Measurements from ENCODE around the gene ZNF106.

DNA sequence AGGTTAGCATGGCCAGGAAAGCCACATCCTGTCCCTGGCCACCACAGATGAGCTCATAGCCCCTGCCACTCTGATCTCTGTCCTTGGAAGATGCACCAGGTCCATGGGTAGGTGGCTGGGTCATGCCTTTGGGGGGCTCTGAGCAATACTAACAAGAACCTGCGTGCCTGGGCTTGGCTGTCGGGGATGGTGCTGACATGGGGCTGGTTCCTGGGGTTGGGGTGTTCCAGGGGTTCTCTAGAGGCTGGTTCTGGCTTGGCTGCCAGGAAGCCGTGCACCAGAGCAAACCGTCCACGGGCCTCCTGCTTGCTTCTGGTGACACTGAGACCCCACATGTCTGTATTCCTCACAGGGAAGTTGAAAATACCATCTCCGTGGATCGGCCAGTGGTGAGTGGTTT is 87.6 kb downstream of the ZNF106 start:
- TF ChIP-seq, protein P1, sequence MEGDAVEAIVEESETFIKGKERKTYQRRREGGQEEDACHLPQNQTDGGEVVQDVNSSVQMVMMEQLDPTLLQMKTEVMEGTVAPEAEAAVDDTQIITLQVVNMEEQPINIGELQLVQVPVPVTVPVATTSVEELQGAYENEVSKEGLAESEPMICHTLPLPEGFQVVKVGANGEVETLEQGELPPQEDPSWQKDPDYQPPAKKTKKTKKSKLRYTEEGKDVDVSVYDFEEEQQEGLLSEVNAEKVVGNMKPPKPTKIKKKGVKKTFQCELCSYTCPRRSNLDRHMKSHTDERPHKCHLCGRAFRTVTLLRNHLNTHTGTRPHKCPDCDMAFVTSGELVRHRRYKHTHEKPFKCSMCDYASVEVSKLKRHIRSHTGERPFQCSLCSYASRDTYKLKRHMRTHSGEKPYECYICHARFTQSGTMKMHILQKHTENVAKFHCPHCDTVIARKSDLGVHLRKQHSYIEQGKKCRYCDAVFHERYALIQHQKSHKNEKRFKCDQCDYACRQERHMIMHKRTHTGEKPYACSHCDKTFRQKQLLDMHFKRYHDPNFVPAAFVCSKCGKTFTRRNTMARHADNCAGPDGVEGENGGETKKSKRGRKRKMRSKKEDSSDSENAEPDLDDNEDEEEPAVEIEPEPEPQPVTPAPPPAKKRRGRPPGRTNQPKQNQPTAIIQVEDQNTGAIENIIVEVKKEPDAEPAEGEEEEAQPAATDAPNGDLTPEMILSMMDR (IDR thresholded peaks at IDR 0.05; ENCODE audit: low read depth, low read length), result no peak
- TF ChIP-seq, protein P2, sequence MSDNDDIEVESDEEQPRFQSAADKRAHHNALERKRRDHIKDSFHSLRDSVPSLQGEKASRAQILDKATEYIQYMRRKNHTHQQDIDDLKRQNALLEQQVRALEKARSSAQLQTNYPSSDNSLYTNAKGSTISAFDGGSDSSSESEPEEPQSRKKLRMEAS (IDR thresholded peaks at IDR 0.05; ENCODE audit: low read depth, low read length), result no peak
- TF ChIP-seq POLR2A (IDR thresholded peaks at IDR 0.05; ENCODE audit: extremely low read depth, insufficient read length) (no peak), MYC (IDR thresholded peaks at IDR 0.05; ENCODE audit: low read depth, low read length) (no peak)

All from NB4 (cell line).